ENCODE data around the gene HSD17B4.
"Not testable (repeated sequence)": the region's sequence is repeated elsewhere in the genome, so short reads cannot be mapped to it uniquely, and the experiment has no call there.

The HSD17B4 gene

DNA sequence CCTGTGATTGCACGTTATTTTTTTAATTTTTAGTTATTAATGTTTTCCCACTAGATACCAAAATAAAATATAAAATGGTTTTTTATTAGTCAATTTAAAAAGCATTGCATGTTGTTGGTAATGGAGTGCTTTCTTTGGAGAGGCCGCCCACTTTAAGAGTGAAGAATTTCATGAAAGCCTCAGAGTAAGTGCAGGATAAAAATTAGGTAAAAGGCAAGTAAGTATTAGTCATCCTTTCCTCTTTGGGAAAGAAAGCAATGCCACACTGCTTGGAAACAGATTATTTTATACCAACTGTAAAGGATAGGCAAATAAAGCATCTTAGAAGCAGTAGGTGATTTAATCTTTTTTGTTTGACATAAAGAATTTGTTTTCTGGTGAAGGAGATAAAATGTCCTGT, 62.9 kb downstream of the HSD17B4 start:
- peaks cover 41% of the 10 kb centered on the region for H3K36me3 ChIP-seq (ENCODE audit: insufficient read depth, low read length)
- no peak overlapping the region for H3K9ac ChIP-seq (ENCODE audit: low read length)
- TF ChIP-seq EZH2 (IDR thresholded peaks at IDR 0.05; ENCODE audit: borderline replicate concordance, low read length) = no peak
- TF ChIP-seq, protein P1, sequence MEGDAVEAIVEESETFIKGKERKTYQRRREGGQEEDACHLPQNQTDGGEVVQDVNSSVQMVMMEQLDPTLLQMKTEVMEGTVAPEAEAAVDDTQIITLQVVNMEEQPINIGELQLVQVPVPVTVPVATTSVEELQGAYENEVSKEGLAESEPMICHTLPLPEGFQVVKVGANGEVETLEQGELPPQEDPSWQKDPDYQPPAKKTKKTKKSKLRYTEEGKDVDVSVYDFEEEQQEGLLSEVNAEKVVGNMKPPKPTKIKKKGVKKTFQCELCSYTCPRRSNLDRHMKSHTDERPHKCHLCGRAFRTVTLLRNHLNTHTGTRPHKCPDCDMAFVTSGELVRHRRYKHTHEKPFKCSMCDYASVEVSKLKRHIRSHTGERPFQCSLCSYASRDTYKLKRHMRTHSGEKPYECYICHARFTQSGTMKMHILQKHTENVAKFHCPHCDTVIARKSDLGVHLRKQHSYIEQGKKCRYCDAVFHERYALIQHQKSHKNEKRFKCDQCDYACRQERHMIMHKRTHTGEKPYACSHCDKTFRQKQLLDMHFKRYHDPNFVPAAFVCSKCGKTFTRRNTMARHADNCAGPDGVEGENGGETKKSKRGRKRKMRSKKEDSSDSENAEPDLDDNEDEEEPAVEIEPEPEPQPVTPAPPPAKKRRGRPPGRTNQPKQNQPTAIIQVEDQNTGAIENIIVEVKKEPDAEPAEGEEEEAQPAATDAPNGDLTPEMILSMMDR (IDR thresholded peaks at IDR 0.05; ENCODE audit: low read length) = no peak

DNA sequence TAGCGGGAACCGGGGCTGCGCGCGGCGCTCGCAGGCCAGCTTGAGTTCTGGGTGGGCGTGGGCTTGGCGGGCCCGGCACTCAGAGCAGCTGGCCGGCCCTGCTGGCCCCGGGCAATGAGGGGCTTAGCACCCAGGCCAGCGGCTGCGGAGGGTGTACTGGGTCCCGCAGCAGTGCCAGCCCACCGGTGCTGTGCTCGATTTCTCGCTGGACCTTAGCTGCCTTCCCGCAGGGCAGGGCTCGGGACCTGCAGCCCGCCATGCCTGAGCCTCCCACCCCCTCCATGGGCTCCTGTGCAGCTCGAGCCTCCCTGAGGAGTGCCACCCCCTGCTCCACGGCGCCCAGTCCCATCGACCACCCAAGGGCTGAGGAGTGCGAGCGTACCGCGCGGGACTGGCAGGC, 64.8 kb downstream of the HSD17B4 start:
- not testable (repeated sequence) for H3K4me1 ChIP-seq (ENCODE audit: insufficient read depth, low read length, severe bottlenecking); H3K27me3 ChIP-seq (ENCODE audit: insufficient read depth, low read length); H3K9me2 ChIP-seq (ENCODE audit: low read depth, low read length); H3K9ac ChIP-seq (ENCODE audit: low read length); H3K27ac ChIP-seq (ENCODE audit: low read depth, low read length, poor library complexity, severe bottlenecking); H3K4me2 ChIP-seq (ENCODE audit: low read length); H4K20me1 ChIP-seq (ENCODE audit: insufficient read depth, low read length); H3K4me3 ChIP-seq (ENCODE audit: low read depth, low read length, poor library complexity, severe bottlenecking); H3K9me3 ChIP-seq (ENCODE audit: low read length); H3F3A ChIP-seq (ENCODE audit: insufficient read depth, low read length); H2AFZ ChIP-seq (ENCODE audit: low read length); H3K79me2 ChIP-seq (ENCODE audit: insufficient read depth, low read length)
- peaks cover 26% of the 10 kb centered on the region for H3K36me3 ChIP-seq (ENCODE audit: insufficient read depth, low read length)

More for the DNA sequence above, 62.9 kb downstream of the HSD17B4 start:
- H3K27me3 ChIP-seq (ENCODE audit: insufficient read depth, low read length) = no peaks in the 10 kb centered on the region
- H3K4me3 ChIP-seq (ENCODE audit: low read depth, low read length, poor library complexity, severe bottlenecking) = no peak overlapping the region
- H3K9me3 ChIP-seq (ENCODE audit: low read length) = no peaks in the 10 kb centered on the region
- no peaks in the 10 kb centered on the region for H3K79me2 ChIP-seq (ENCODE audit: insufficient read depth, low read length)
- H4K20me1 ChIP-seq (ENCODE audit: insufficient read depth, low read length) = no peaks in the 10 kb centered on the region
- H3K9me2 ChIP-seq (ENCODE audit: low read depth, low read length) = no peaks in the 10 kb centered on the region
- H3K4me2 ChIP-seq (ENCODE audit: low read length) = no peak overlapping the region
- no peaks in the 10 kb centered on the region for H3K4me1 ChIP-seq (ENCODE audit: insufficient read depth, low read length, severe bottlenecking)
- H3F3A ChIP-seq (ENCODE audit: insufficient read depth, low read length) = no peaks in the 10 kb centered on the region
- H3K27ac ChIP-seq (ENCODE audit: low read depth, low read length, poor library complexity, severe bottlenecking) = no peak overlapping the region
- H2AFZ ChIP-seq (ENCODE audit: low read length) = no peak overlapping the region

- Histone ChIP-seq H3K36me3 (ENCODE audit: insufficient read depth, low read length) (peaks cover 15% of the 10 kb centered on the region; the same call in 1 of the 2 replicates), H3K27me3 (ENCODE audit: insufficient read depth, low read length) (no peaks in the 10 kb centered on the region), H3K4me1 (ENCODE audit: insufficient read depth, low read length, severe bottlenecking) (no peaks in the 10 kb centered on the region), H3K4me3 (ENCODE audit: low read depth, low read length, poor library complexity, severe bottlenecking) (no peak overlapping the region), H3K9me2 (ENCODE audit: low read depth, low read length) (no peaks in the 10 kb centered on the region), H3K79me2 (ENCODE audit: insufficient read depth, low read length) (no peaks in the 10 kb centered on the region), H3K9me3 (ENCODE audit: low read length) (no peaks in the 10 kb centered on the region), H3K4me2 (ENCODE audit: low read length) (no peak overlapping the region), H3K9ac (ENCODE audit: low read length) (no peak overlapping the region), H2AFZ (ENCODE audit: low read length) (no peak overlapping the region), H3F3A (ENCODE audit: insufficient read depth, low read length) (no peaks in the 10 kb centered on the region), H4K20me1 (ENCODE audit: insufficient read depth, low read length) (no peaks in the 10 kb centered on the region), H3K27ac (ENCODE audit: low read depth, low read length, poor library complexity, severe bottlenecking) (no peak overlapping the region)
- no peak for TF ChIP-seq EZH2 (IDR thresholded peaks at IDR 0.05; ENCODE audit: borderline replicate concordance, low read length)
- TF ChIP-seq, protein P1 (IDR thresholded peaks at IDR 0.05; ENCODE audit: low read length) = no peak
Measured at GRCh38 chr5:119521232-119521631, 68.9 kb downstream of the HSD17B4 start.

DNA sequence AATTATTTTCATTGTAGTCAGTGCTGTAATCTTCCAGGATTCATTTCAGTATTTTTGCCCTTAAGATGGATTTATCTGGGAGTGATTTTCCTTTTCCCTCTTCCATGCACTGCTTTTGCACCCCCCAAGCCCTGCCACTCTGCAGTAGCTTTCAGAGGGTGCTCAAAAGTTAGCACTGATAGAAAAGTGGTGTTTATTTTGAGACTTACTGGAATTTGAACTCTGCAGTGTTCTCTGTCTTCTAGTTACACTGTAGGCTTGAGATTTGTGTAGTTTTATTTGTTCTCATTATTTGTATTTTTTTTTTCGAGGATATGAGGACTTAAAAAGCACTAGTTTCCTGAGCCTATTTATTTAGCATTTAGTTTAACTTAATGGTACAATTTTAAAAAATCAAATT, 70.5 kb downstream of the HSD17B4 start:
- H3K4me2 ChIP-seq (ENCODE audit: low read length) = no peak overlapping the region
- no peaks in the 10 kb centered on the region for H3F3A ChIP-seq (ENCODE audit: insufficient read depth, low read length)

More for the DNA sequence above, 70.5 kb downstream of the HSD17B4 start:
- no peak overlapping the region for H3K27ac ChIP-seq (ENCODE audit: low read depth, low read length, poor library complexity, severe bottlenecking)
- no peak overlapping the region for H3K4me3 ChIP-seq (ENCODE audit: low read depth, low read length, poor library complexity, severe bottlenecking)
- no peak overlapping the region for H3K9ac ChIP-seq (ENCODE audit: low read length)
- no peaks in the 10 kb centered on the region for H3K9me2 ChIP-seq (ENCODE audit: low read depth, low read length)
- H3K79me2 ChIP-seq (ENCODE audit: insufficient read depth, low read length) = no peaks in the 10 kb centered on the region
- TF ChIP-seq, protein P1 (IDR thresholded peaks at IDR 0.05; ENCODE audit: low read length) = no peak
- no peak for TF ChIP-seq EZH2 (IDR thresholded peaks at IDR 0.05; ENCODE audit: borderline replicate concordance, low read length)
- no peaks in the 10 kb centered on the region for H3K27me3 ChIP-seq (ENCODE audit: insufficient read depth, low read length)
- no peaks in the 10 kb centered on the region for H3K4me1 ChIP-seq (ENCODE audit: insufficient read depth, low read length, severe bottlenecking)
- no peak overlapping the region for H2AFZ ChIP-seq (ENCODE audit: low read length)
- peaks cover 18% of the 10 kb centered on the region for H3K36me3 ChIP-seq (ENCODE audit: insufficient read depth, low read length)
- H3K9me3 ChIP-seq (ENCODE audit: low read length) = no peaks in the 10 kb centered on the region
- no peaks in the 10 kb centered on the region for H4K20me1 ChIP-seq (ENCODE audit: insufficient read depth, low read length)

All from OCI-LY1 (cell line).